Amygdala (tissue), 56 donors: ENCODE results near the gene TGFBI.

Source experiments
- DNase-seq, 56 donors: peaks; one replicate each; lab custom pipeline; 2025; lab: John Stamatoyannopoulos, UW

The TGFBI gene

GRCh38 chr5:136060963-136061362 is 32.2 kb downstream of the TGFBI start:
- no peak for DNase-seq

- no peak for DNase-seq
These were observed 33.0 kb downstream of the TGFBI start for GRCh38 chr5:136061630-136062365.

- no peak for DNase-seq
These were observed 33.8 kb downstream of the TGFBI start for GRCh38 chr5:136062366-136063274.

GRCh38 chr5:136063778-136064465 is 35.1 kb downstream of the TGFBI start:
- DNase-seq: no peak

- DNase-seq: no peak
These were observed 35.7 kb downstream of the TGFBI start for GRCh38 chr5:136064510-136064909.

- no peak for DNase-seq
These were observed 36.8 kb downstream of the TGFBI start for GRCh38 chr5:136065588-136065987.

GRCh38 chr5:136066661-136067271 is 38.0 kb downstream of the TGFBI start:
- DNase-seq: no peak

GRCh38 chr5:136067422-136067821 is 38.6 kb downstream of the TGFBI start:
- no peak for DNase-seq

GRCh38 chr5:136070486-136071285 is 41.9 kb downstream of the TGFBI start:
- DNase-seq: no peak

GRCh38 chr5:136073714-136074529 is 45.1 kb downstream of the TGFBI start:
- DNase-seq: no peak

GRCh38 chr5:136075466-136075891 is 46.7 kb downstream of the TGFBI start:
- no peak for DNase-seq

- DNase-seq: no peak
These were observed 47.3 kb downstream of the TGFBI start for GRCh38 chr5:136076067-136076466.

- no peak for DNase-seq
These were observed 48.2 kb downstream of the TGFBI start for GRCh38 chr5:136076881-136077445.

- no peak for DNase-seq
These were observed 50.6 kb downstream of the TGFBI start for GRCh38 chr5:136079195-136079985.

- no peak for DNase-seq
These were observed 51.3 kb downstream of the TGFBI start for GRCh38 chr5:136080113-136080482.

GRCh38 chr5:136080483-136081216 is 51.9 kb downstream of the TGFBI start:
- peak in 27 of 56 donors; percentile 7 to 70 (median 20) for DNase-seq

GRCh38 chr5:136081217-136081591 is 52.4 kb downstream of the TGFBI start:
- DNase-seq: no peak
